Embryonic facial prominence (tissue), 1 donor: ENCODE results near the gene CARNS1.

Experiments used
- DNase-seq: peaks from one replicate; pipeline ENCODE4 v3.0.0-alpha.2; 2016; ENCODE audit errors: extremely low spot score

The CARNS1 gene

DNA sequence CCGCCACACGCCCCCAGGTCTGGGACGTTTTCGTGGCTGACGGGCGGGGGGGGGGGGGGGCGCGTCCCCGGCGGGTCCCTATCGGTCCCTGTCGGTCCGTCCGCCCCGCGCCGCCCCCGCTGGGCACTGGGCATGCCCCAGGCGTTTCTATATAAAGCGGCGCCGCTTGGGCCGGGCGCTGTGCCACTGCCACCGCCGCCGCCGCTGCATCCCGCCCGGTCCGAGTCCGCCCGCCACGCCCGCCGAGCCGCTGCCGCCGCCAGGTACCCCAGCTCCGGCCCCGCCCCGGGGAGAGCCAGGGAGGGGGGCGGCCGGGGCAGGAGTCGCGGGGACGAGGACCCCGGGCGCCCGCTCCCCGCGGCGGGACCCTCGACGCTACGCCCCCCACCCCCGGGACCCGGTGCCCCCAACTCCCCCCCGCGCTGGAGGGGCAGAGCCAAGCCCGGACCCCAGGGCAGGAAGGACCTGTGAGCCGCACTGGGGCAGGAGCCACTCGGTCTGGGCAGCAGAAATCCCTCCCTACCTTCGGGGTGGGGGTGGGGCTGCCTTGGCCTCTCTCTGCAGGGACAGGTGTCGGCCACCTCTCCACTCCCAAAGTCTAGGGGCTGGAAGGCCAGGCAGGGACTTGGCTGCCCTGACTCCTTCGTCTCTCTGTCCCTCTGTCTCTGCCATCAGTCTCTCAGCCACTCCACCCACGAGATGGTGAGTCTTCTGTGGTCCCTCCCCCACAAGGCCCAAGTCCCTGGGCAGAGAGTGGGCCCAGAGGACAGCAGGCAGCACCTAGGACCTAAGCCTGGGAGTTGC lies at the start of gene CARNS1:
Gene CARNS1 (plus strand): TSS at position 178 of the 804 bp plus-strand sequence. CDS start 522 bp downstream, at position 700.
- DNase-seq, result no peak

DNA sequence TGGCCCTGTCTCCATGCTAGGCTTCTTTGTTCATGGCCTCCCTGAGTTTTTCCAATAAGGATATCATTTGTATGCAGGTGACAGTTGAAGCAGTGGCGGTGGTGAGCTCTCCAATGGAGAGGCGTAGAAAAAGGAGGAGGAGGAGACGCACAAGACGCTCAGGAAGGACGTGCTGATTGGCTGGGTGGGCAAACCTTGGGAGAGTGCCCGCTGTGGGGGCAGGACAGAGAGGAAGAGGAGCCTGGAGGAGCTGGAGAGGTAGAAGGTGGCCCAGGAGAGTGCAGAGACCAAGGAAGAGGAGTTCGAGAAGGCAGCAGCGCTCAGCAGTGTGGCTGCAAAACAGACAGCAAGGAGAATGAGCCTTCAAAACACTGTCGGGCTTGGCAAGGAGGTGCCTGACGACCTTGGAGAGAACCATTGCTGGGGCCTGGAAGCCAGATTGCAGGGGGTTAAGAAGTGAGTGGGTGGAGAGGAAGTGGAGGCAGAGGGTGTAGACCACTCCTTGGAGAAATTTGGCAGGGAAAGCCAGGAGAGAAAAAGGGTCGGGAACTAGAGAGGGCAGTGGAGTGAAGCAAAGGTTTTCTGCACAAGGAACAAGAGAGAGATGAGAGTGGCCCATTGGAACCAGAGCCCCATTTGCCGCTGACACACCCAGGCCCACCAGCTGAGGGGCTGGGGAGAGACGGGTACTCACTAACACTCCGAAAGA lies 49.6 kb upstream of the CARNS1 start:
- DNase-seq, result no peak

- no peak for DNase-seq
Observed at GRCh38 chr11:67366546-67366945, 48.9 kb upstream of the CARNS1 start.

GRCh38 chr11:67366961-67367760 lies 48.3 kb upstream of the CARNS1 start:
- DNase-seq, result no peak

GRCh38 chr11:67367761-67368227 lies 47.7 kb upstream of the CARNS1 start:
- no peak for DNase-seq

DNA sequence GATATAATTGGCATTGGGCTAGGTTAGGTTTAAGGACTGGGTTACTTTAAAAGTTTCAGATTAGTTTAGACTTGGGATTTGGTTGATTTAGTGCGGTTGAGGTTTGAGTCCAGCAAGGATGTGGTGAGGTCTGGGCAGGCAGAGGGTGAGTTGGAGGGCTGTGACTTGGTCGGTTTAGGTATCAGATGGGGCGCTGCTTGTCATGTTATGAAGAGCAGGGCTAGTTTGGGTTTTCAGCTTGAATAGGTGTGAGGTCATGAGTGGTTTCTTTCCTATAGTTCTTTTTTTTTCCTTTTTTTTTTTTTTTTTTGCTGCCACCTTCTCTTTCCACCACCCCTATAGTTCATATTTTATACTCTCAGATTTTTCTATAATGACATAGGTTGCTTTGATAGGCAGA lies 46.9 kb upstream of the CARNS1 start:
- no peak for DNase-seq

- DNase-seq, result no peak
Observed at GRCh38 chr11:67369275-67369674, 46.2 kb upstream of the CARNS1 start.

GRCh38 chr11:67369801-67370284 lies 45.6 kb upstream of the CARNS1 start:
- no peak for DNase-seq

DNA sequence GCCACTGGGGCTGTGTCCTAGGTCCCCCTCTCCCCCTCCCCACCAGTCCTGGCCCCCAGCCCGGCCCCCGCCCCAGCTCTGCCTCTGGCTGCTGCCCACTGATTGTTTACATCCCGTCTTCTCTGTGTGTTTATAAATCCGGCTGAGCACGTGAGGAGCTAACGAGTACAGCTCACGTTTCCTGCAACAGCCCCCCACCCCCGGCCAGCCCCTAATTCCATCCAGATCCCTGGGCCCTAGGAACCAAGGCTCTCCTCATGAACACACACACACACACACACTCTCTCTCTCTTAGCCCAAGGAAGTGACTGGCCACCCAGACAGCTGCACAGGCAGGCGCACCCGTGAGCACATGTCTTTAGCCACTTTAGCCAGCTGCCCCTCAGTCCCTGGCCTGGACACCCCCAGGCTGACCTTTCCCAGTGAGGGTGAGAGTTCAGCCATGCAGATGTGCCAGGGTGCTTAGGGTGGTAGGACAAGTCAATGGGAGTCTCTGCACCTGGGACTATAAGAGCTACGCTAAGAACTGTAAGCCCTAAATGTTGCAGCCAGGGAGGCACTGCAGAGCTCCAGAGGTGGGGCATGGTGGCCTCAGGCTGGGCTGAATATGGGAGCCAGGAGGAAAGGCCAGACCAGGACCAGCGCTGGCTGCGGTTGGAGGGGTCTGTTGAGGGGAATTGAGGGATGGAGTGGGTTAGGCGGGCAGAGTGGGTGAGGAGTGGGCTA lies 45.0 kb upstream of the CARNS1 start:
- DNase-seq, result no peak

- no peak for DNase-seq
Observed at GRCh38 chr11:67371189-67371910, 44.1 kb upstream of the CARNS1 start.

GRCh38 chr11:67371911-67372320 lies 43.6 kb upstream of the CARNS1 start:
- DNase-seq, result no peak

DNA sequence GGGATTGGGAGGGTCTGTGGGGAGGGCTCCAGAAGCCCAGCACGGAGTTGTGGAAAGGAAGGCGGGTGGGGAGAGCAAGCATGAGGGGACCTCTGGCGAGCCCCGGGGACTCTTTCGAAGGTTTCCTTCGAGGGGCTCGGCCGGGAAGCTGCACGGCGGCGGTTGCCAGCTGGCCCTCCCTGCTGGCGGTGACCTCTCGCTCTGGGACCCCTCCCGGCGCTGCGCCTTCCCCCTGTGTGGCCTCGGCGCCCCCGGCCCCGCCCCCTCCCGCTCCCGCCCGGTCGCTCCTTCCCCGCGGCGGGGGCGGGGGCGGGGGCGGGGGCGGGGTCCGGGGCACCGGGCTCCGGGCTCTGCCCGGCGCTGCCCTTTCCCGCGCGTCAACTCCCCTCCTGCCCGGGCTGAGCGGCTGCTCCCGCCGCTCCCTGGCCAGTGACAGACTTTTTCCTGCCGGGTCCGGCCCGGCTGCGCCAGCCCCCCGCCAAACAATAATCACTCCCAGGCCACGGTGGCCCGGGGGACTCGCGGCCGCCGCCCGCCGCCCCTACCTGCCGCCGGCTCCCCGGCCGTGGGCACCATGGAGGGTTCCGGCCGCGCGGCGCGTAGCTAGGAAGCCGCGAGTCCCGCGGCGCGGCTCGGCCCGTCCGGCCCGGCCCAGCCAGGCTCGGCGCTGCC lies 43.0 kb upstream of the CARNS1 start:
- DNase-seq, result no peak

DNA sequence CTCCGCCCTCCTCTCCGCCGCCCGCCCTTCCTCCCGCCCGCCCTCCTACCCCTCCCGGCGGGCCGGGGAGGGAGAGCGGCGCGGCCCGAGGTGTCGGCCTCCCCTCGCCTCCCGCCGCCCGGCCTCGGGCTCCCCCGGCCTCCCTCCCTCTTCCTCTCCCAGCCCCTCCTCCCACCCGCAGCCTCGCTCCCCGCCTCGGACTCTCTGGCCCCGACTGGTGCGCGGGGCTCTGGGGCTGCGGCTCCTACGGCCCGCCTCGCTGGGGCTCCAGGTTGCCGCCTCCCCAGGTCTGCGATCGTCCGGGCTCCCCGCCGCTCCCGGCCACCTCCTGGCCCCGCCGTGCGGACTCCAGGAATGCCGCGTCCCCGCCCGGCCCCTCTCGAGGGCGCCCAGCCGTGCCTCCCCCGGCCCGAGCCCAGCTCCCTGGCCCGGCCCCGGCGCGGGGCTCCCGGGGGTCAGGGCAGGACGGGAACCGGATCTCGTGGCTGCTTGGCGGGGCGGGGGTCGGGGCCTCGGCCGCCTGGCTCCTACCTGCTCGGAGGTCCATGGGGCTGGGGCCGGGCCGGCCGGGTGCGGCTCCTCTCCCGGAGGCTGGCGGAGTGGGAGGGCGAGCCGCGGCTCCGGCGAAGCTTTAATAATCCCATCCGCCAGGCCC lies 42.4 kb upstream of the CARNS1 start, which contains the start of gene CLCF1:
Gene CLCF1 (minus strand): TSS at position 606 of the 655 bp plus-strand sequence. CDS start 59 bp downstream, at position 547.
- no peak for DNase-seq

- DNase-seq, result no peak
Observed at GRCh38 chr11:67373648-67374570, 41.6 kb upstream of the CARNS1 start.

DNA sequence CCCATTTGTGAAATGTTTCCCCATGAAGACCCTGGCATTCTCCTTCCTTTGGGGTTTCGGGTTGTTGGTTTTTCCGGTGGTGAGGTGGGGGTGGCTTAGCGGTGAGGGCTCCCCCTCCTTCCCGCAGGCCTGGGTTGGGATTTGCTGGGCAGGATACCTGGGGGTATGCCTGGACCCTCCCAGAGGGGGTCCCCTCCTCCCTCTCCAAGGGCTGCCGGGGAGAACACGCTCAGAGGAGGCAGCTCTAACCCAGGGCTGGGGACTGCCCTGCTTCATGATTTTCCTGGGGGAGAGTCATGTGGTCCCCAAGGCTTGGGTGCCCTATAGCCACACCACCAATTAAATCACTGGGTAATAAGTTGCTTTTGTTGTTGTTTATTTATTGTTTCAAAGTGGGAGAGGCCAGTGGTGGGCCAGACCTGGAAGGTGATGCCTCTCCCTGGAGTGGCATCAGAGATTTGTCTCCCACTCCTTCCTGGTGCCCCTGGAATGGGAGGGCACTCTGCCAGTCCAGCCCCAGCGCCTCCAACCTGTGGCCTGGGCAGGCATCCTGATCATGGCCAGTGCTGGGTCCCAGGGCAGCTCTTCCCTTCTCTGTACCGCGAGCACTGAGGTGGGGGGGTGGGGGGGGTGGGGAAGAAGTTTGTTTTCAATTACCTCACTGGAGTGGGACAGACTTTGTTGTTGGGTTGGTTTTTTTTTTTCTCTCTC lies 40.8 kb upstream of the CARNS1 start:
- no peak for DNase-seq

GRCh38 chr11:67375320-67376055 lies 40.0 kb upstream of the CARNS1 start:
- no peak for DNase-seq
